Measurements from ENCODE around the gene PSMG3.

Gene PSMG3

DNA sequence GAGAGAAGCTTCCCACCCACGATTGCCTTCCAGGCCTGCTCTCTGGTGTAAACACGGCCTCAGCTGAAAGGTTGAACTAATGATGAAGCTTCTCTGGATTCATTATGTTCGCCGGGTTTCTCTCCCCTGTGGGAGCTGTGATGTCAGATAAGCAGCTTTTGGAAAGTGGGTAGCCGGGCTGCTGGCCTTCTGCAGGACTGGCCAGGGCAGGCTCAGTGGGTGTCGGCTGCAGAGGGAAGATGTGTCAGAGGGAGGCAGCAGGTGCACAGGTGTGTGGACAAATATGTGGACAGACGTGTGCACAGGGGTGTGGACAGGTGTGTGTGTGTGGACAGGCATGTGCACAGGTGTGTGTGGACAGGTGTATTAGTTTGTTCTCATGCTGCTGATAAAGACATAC, 28.5 kb upstream of the PSMG3 start:
- ATAC-seq = no peak
- TF ChIP-seq TOX (CRISPR knock-in tag; IDR thresholded peaks at IDR 0.05; ENCODE audit: borderline replicate concordance) = no peak
- TF ChIP-seq ZNF70 (CRISPR knock-in tag; IDR thresholded peaks at IDR 0.05) = no peak
- no peak for TF ChIP-seq OSR1 (CRISPR knock-in tag; IDR thresholded peaks at IDR 0.05)
- no peak for TF ChIP-seq RARB (CRISPR knock-in tag; IDR thresholded peaks at IDR 0.05)
- TF ChIP-seq ISL1 (CRISPR knock-in tag; IDR thresholded peaks at IDR 0.05) = no peak
- no peak for TF ChIP-seq BACH2 (CRISPR knock-in tag; IDR thresholded peaks at IDR 0.05; ENCODE audit: borderline replicate concordance)
- TF ChIP-seq, protein P1, sequence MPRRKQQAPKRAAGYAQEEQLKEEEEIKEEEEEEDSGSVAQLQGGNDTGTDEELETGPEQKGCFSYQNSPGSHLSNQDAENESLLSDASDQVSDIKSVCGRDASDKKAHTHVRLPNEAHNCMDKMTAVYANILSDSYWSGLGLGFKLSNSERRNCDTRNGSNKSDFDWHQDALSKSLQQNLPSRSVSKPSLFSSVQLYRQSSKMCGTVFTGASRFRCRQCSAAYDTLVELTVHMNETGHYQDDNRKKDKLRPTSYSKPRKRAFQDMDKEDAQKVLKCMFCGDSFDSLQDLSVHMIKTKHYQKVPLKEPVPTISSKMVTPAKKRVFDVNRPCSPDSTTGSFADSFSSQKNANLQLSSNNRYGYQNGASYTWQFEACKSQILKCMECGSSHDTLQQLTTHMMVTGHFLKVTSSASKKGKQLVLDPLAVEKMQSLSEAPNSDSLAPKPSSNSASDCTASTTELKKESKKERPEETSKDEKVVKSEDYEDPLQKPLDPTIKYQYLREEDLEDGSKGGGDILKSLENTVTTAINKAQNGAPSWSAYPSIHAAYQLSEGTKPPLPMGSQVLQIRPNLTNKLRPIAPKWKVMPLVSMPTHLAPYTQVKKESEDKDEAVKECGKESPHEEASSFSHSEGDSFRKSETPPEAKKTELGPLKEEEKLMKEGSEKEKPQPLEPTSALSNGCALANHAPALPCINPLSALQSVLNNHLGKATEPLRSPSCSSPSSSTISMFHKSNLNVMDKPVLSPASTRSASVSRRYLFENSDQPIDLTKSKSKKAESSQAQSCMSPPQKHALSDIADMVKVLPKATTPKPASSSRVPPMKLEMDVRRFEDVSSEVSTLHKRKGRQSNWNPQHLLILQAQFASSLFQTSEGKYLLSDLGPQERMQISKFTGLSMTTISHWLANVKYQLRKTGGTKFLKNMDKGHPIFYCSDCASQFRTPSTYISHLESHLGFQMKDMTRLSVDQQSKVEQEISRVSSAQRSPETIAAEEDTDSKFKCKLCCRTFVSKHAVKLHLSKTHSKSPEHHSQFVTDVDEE (CRISPR knock-in tag; IDR thresholded peaks at IDR 0.05) = no peak
- no peak for TF ChIP-seq ZC3H10 (CRISPR knock-in tag; IDR thresholded peaks at IDR 0.05)
- no peak for TF ChIP-seq ZNF565 (CRISPR knock-in tag; conservative IDR thresholded peaks at IDR 0.05; ENCODE audit: low read depth)
- TF ChIP-seq SNAI2 (CRISPR knock-in tag; IDR thresholded peaks at IDR 0.05) = no peak
- TF ChIP-seq CSDC2 (CRISPR knock-in tag; IDR thresholded peaks at IDR 0.05) = no peak
- no peak for TF ChIP-seq ZNF8 (CRISPR knock-in tag; IDR thresholded peaks at IDR 0.05)
- TF ChIP-seq, protein P2, sequence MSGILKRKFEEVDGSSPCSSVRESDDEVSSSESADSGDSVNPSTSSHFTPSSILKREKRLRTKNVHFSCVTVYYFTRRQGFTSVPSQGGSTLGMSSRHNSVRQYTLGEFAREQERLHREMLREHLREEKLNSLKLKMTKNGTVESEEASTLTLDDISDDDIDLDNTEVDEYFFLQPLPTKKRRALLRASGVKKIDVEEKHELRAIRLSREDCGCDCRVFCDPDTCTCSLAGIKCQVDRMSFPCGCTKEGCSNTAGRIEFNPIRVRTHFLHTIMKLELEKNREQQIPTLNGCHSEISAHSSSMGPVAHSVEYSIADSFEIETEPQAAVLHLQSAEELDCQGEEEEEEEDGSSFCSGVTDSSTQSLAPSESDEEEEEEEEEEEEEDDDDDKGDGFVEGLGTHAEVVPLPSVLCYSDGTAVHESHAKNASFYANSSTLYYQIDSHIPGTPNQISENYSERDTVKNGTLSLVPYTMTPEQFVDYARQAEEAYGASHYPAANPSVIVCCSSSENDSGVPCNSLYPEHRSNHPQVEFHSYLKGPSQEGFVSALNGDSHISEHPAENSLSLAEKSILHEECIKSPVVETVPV (CRISPR knock-in tag; IDR thresholded peaks at IDR 0.05) = no peak
- TF ChIP-seq ZFP30 (CRISPR knock-in tag; IDR thresholded peaks at IDR 0.05) = no peak
- TF ChIP-seq, protein P3, sequence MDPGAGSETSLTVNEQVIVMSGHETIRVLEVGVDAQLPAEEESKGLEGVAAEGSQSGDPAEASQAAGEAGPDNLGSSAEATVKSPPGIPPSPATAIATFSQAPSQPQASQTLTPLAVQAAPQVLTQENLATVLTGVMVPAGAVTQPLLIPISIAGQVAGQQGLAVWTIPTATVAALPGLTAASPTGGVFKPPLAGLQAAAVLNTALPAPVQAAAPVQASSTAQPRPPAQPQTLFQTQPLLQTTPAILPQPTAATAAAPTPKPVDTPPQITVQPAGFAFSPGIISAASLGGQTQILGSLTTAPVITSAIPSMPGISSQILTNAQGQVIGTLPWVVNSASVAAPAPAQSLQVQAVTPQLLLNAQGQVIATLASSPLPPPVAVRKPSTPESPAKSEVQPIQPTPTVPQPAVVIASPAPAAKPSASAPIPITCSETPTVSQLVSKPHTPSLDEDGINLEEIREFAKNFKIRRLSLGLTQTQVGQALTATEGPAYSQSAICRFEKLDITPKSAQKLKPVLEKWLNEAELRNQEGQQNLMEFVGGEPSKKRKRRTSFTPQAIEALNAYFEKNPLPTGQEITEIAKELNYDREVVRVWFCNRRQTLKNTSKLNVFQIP (CRISPR knock-in tag; IDR thresholded peaks at IDR 0.05; ENCODE audit: borderline replicate concordance, low read depth) = no peak
- TF ChIP-seq ESRRG (CRISPR knock-in tag; IDR thresholded peaks at IDR 0.05) = no peak
- no peak for TF ChIP-seq GLIS3 (CRISPR knock-in tag; IDR thresholded peaks at IDR 0.05)
- TF ChIP-seq, protein P4, sequence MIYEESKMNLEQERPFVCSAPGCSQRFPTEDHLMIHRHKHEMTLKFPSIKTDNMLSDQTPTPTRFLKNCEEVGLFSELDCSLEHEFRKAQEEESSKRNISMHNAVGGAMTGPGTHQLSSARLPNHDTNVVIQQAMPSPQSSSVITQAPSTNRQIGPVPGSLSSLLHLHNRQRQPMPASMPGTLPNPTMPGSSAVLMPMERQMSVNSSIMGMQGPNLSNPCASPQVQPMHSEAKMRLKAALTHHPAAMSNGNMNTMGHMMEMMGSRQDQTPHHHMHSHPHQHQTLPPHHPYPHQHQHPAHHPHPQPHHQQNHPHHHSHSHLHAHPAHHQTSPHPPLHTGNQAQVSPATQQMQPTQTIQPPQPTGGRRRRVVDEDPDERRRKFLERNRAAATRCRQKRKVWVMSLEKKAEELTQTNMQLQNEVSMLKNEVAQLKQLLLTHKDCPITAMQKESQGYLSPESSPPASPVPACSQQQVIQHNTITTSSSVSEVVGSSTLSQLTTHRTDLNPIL (CRISPR knock-in tag; IDR thresholded peaks at IDR 0.05; ENCODE audit: low read depth) = no peak
- TF ChIP-seq ZFP3 (CRISPR knock-in tag; IDR thresholded peaks at IDR 0.05) = no peak

DNA sequence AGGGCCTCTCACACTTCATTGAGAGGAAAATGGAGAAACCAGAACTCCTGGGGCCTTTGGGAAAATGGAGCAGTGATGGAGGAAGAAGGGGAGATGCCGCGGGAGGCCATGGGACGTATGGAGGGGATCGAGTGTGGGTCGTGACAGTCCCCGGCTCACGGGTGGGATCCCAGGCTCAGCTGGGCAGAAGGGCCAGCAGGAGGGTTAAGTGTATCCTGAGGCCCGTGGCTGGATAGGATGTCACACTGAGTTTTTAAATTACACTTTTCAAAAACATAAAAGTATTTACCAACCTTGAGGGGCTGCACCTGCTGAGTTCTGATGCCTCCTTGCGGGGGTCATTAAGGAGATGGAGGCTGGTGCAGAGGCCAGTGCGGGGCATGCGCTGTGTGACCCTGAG, 28.0 kb upstream of the PSMG3 start:
- no peak for TF ChIP-seq GLIS3 (CRISPR knock-in tag; IDR thresholded peaks at IDR 0.05)
- TF ChIP-seq ISL1 (CRISPR knock-in tag; IDR thresholded peaks at IDR 0.05) = no peak
- no peak for TF ChIP-seq ZC3H10 (CRISPR knock-in tag; IDR thresholded peaks at IDR 0.05)
- TF ChIP-seq, protein P4 (CRISPR knock-in tag; IDR thresholded peaks at IDR 0.05; ENCODE audit: low read depth) = no peak
- TF ChIP-seq, protein P1 (CRISPR knock-in tag; IDR thresholded peaks at IDR 0.05) = no peak
- TF ChIP-seq PPARA (CRISPR knock-in tag; IDR thresholded peaks at IDR 0.05; ENCODE audit: borderline replicate concordance) = no peak
- no peak for TF ChIP-seq BACH2 (CRISPR knock-in tag; IDR thresholded peaks at IDR 0.05; ENCODE audit: borderline replicate concordance)
- TF ChIP-seq TOX (CRISPR knock-in tag; IDR thresholded peaks at IDR 0.05; ENCODE audit: borderline replicate concordance) = no peak
- no peak for TF ChIP-seq ZNF70 (CRISPR knock-in tag; IDR thresholded peaks at IDR 0.05)
- TF ChIP-seq ZFP3 (CRISPR knock-in tag; IDR thresholded peaks at IDR 0.05) = no peak
- TF ChIP-seq TCF4 (CRISPR knock-in tag; IDR thresholded peaks at IDR 0.05; ENCODE audit: borderline replicate concordance) = no peak
- TF ChIP-seq SNAI2 (CRISPR knock-in tag; IDR thresholded peaks at IDR 0.05) = no peak
- TF ChIP-seq ZNF565 (CRISPR knock-in tag; conservative IDR thresholded peaks at IDR 0.05; ENCODE audit: low read depth) = no peak
- no peak for TF ChIP-seq ZFP30 (CRISPR knock-in tag; IDR thresholded peaks at IDR 0.05)
- TF ChIP-seq, protein P5, sequence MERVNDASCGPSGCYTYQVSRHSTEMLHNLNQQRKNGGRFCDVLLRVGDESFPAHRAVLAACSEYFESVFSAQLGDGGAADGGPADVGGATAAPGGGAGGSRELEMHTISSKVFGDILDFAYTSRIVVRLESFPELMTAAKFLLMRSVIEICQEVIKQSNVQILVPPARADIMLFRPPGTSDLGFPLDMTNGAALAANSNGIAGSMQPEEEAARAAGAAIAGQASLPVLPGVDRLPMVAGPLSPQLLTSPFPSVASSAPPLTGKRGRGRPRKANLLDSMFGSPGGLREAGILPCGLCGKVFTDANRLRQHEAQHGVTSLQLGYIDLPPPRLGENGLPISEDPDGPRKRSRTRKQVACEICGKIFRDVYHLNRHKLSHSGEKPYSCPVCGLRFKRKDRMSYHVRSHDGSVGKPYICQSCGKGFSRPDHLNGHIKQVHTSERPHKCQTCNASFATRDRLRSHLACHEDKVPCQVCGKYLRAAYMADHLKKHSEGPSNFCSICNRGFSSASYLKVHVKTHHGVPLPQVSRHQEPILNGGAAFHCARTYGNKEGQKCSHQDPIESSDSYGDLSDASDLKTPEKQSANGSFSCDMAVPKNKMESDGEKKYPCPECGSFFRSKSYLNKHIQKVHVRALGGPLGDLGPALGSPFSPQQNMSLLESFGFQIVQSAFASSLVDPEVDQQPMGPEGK (CRISPR knock-in tag; IDR thresholded peaks at IDR 0.05; ENCODE audit: borderline replicate concordance) = no peak
- no peak for TF ChIP-seq ZNF8 (CRISPR knock-in tag; IDR thresholded peaks at IDR 0.05)
- TF ChIP-seq OSR1 (CRISPR knock-in tag; IDR thresholded peaks at IDR 0.05) = no peak
- no peak for TF ChIP-seq RARB (CRISPR knock-in tag; IDR thresholded peaks at IDR 0.05)
- TF ChIP-seq, protein P3 (CRISPR knock-in tag; IDR thresholded peaks at IDR 0.05; ENCODE audit: borderline replicate concordance, low read depth) = no peak
- no peak for ATAC-seq

All from SK-N-SH treated with all-trans-retinoic acid at 6 μM for 48 hours (cell line).